H1 (cell line): Measurements from ENCODE around the gene C9orf50. TPM values are rescaled to one million over a fixed set of nuclear protein-coding genes. Genes with fewer than 3 reads are reported as not detected.

Experiments
- CTCF ChIA-PET: fragments of 300-600 bp; sonication (Branson Sonifier 250); formaldehyde crosslinking; loops from one replicate; lab custom pipeline; 2021; ENCODE audit not compliant: partially characterized antibody; lab: Charles Lee
- POLR2A ChIA-PET: fragments of 300-600 bp; sonication (Branson Sonifier 250); formaldehyde crosslinking; loops from one replicate; lab custom pipeline; 2021; ENCODE audit warnings: inconsistent platforms; ENCODE audit not compliant: partially characterized antibody; lab: Charles Lee
- DNase-seq, 2 experiments: peaks; one replicate each; pipeline versions ENCODE4 v3.0.0 to v3.0.0-alpha.2; 2010 to 2022; ENCODE audit warnings: low spot score in 2 of 2, low read depth in 1 of 2, mixed read lengths in 1 of 2
- FAIRE-seq: peaks from 2 replicates; lab custom pipeline; 2011; peaks lifted over from hg19 to GRCh38; lab: Jason Lieb, UNC
- H2AFZ ChIP-seq: 2 replicates; pipeline ENCODE4 v1.8.1; 2012; ENCODE audit warnings: low read length, inconsistent platforms
- H2AK5ac ChIP-seq: 2 replicates; pipeline ENCODE4 v1.6.1; 2013; ENCODE audit warnings: low read depth, low read length
- H2BK120ac ChIP-seq: replicated peaks from 2 replicates; pipeline ENCODE3; 2013; ENCODE audit warnings: low read depth, low read length, inconsistent platforms
- H2BK12ac ChIP-seq: 2 replicates; pipeline ENCODE4 v1.6.1; 2013; ENCODE audit warnings: low read depth, low read length
- H2BK15ac ChIP-seq: 2 replicates; pipeline ENCODE4 v1.6.1; 2013; ENCODE audit warnings: low read length
- H2BK20ac ChIP-seq: 2 replicates; pipeline ENCODE4 v1.6.1; 2013; ENCODE audit warnings: low read length
- H2BK5ac ChIP-seq: 2 replicates; pipeline ENCODE4 v1.6.1; 2013; ENCODE audit warnings: low read depth, low read length
- H3K14ac ChIP-seq: 2 replicates; pipeline ENCODE4 v1.6.1; 2013; ENCODE audit warnings: inconsistent platforms; ENCODE audit not compliant: insufficient read length
- H3K18ac ChIP-seq: 2 replicates; pipeline ENCODE4 v1.6.1; 2013; ENCODE audit warnings: low read length; ENCODE audit errors: extremely low read depth
- H3K23ac ChIP-seq: 2 replicates; pipeline ENCODE4 v1.6.1; 2013; ENCODE audit warnings: inconsistent platforms; ENCODE audit not compliant: insufficient read length
- H3K23me2 ChIP-seq: 2 replicates; pipeline ENCODE4 v1.6.1; 2013; ENCODE audit warnings: low read depth, low read length
- H3K27ac ChIP-seq: 2 replicates; pipeline ENCODE4 v1.6.1; 2011; ENCODE audit warnings: low read depth, low read length, inconsistent platforms
- H3K27me3 ChIP-seq, 4 experiments: replicated peaks in 1 of 4; 1 replicate in 1 of 4; 2 replicates in 3 of 4; pipeline versions ENCODE4 v1.6.1 to v1.8.1; 2011 to 2013; ENCODE audit warnings: low read length in 3 of 4, mild to moderate bottlenecking in 3 of 4, inconsistent platforms in 2 of 4, mixed read lengths in 2 of 4, moderate library complexity in 1 of 4; ENCODE audit not compliant: control insufficient read depth in 3 of 4, insufficient read depth in 3 of 4; ENCODE audit errors: extremely low read depth in 1 of 4
- H3K36me3 ChIP-seq, 4 experiments: 2 replicates each; pipeline versions ENCODE4 v1.6.1 to v1.8.1; 2011 to 2013; ENCODE audit warnings: mild to moderate bottlenecking in 4 of 4, low read length in 3 of 4, moderate library complexity in 2 of 4, control low read depth in 1 of 4, inconsistent platforms in 1 of 4; ENCODE audit not compliant: insufficient read depth in 4 of 4, control insufficient read depth in 2 of 4
- H3K4ac ChIP-seq: replicated peaks from 2 replicates; pipeline ENCODE3; 2013; ENCODE audit warnings: low read length, low read depth, mixed read lengths, inconsistent platforms; ENCODE audit not compliant: insufficient read length
- H3K4me1 ChIP-seq, 4 experiments: replicated peaks in 1 of 4; 1 replicate in 1 of 4; 2 replicates in 3 of 4; pipeline versions ENCODE4 v1.6.1 to v1.8.1; 2011 to 2013; ENCODE audit warnings: low read length in 3 of 4, inconsistent platforms in 2 of 4, mixed read lengths in 1 of 4; ENCODE audit not compliant: insufficient read depth in 4 of 4, control insufficient read depth in 3 of 4
- H3K4me2 ChIP-seq, 2 experiments: 2 replicates each; pipeline versions ENCODE4 v1.6.1 to v1.8.1; 2011 to 2013; ENCODE audit warnings: low read depth in 2 of 2, low read length in 2 of 2, control low read depth in 1 of 2, inconsistent platforms in 1 of 2, mild to moderate bottlenecking in 1 of 2; ENCODE audit not compliant: insufficient read depth in 1 of 2
- H3K4me3 ChIP-seq, 4 experiments: fragments of 200-600, 300-600 bp in 1 of 4; sonication (generic), shearing (Covaris generic), sonication (Bioruptor Twin) in 1 of 4; 2 replicates each; pipeline versions ENCODE4 v1.5.1 to v1.8.1; 2011 to 2016; ENCODE audit warnings: low read length in 4 of 4, low read depth in 3 of 4, control low read depth in 2 of 4, inconsistent platforms in 2 of 4, mild to moderate bottlenecking in 2 of 4, mixed read lengths in 1 of 4, moderate library complexity in 1 of 4; ENCODE audit not compliant: insufficient read depth in 2 of 4; ENCODE audit errors: extremely low read depth in 1 of 4
- H3K56ac ChIP-seq: replicated peaks from 2 replicates; pipeline ENCODE3; 2013; ENCODE audit warnings: low read depth, mild to moderate bottlenecking, mixed read lengths, low read length, inconsistent platforms; ENCODE audit not compliant: insufficient read length
- H3K79me1 ChIP-seq: 2 replicates; pipeline ENCODE4 v1.6.1; 2013; ENCODE audit warnings: low read depth, low read length, control low read depth
- H3K79me2 ChIP-seq, 2 experiments: 2 replicates each; pipeline versions ENCODE4 v1.6.1 to v1.8.1; 2012 to 2013; ENCODE audit warnings: low read length in 2 of 2, mild to moderate bottlenecking in 2 of 2, inconsistent platforms in 1 of 2; ENCODE audit not compliant: insufficient read depth in 2 of 2, control insufficient read depth in 1 of 2
- H3K9ac ChIP-seq, 4 experiments: replicated peaks in 1 of 4; 1 replicate in 1 of 4; 2 replicates in 3 of 4; pipeline versions ENCODE4 v1.6.1 to v1.8.1; 2011 to 2013; ENCODE audit warnings: low read depth in 3 of 4, low read length in 3 of 4, control low read depth in 2 of 4, mild to moderate bottlenecking in 2 of 4, moderate library complexity in 2 of 4, inconsistent platforms in 1 of 4; ENCODE audit errors: extremely low read depth in 1 of 4
- H3K9me3 ChIP-seq, 2 experiments: 2 replicates each; pipeline versions ENCODE4 v1.6.1 to v1.8.1; 2012 to 2013; ENCODE audit warnings: mild to moderate bottlenecking in 2 of 2, moderate library complexity in 2 of 2, control low read depth in 1 of 2, inconsistent platforms in 1 of 2, low read depth in 1 of 2, low read length in 1 of 2, mixed read lengths in 1 of 2; ENCODE audit not compliant: insufficient read depth in 2 of 2
- H4K20me1 ChIP-seq, 2 experiments: replicated peaks in 1 of 2; 2 replicates each; pipeline versions ENCODE3 to v1.8.1; 2011 to 2013; ENCODE audit warnings: inconsistent platforms in 2 of 2, low read length in 2 of 2, mild to moderate bottlenecking in 1 of 2; ENCODE audit not compliant: insufficient read depth in 2 of 2, control insufficient read depth in 1 of 2
- H4K5ac ChIP-seq: 2 replicates; pipeline ENCODE4 v1.6.1; 2013; ENCODE audit warnings: low read length, low read depth, mixed read lengths, inconsistent platforms; ENCODE audit not compliant: insufficient read length
- H4K8ac ChIP-seq: 2 replicates; pipeline ENCODE4 v1.8.0; 2013; ENCODE audit warnings: mild to moderate bottlenecking, moderate library complexity, low read length, inconsistent platforms; ENCODE audit not compliant: insufficient read depth; ENCODE audit errors: extremely low read depth
- H4K91ac ChIP-seq: replicated peaks from 2 replicates; pipeline ENCODE3; 2013; ENCODE audit warnings: low read length, mixed read lengths, inconsistent platforms; ENCODE audit not compliant: insufficient read length
- BACH1 ChIP-seq: IDR thresholded peaks from 2 replicates; pipeline ENCODE4 v1.6.1; 2012; ENCODE audit warnings: low read length, improper control_type of control experiment
- BCL11A ChIP-seq, 2 experiments: IDR thresholded peaks; one replicate each; pipeline ENCODE4 v1.6.1; 2011; ENCODE audit warnings: low read depth in 2 of 2, low read length in 2 of 2, mild to moderate bottlenecking in 2 of 2
- CHD1 ChIP-seq: IDR thresholded peaks from 2 replicates; pipeline ENCODE4 v1.6.1; 2012; ENCODE audit warnings: low read depth, low read length, improper control_type of control experiment
- CHD2 ChIP-seq: IDR thresholded peaks from 2 replicates; pipeline ENCODE4 v1.6.1; 2012; ENCODE audit warnings: low read length, improper control_type of control experiment
- GTF2F1 ChIP-seq: IDR thresholded peaks from 2 replicates; pipeline ENCODE4 v1.6.1; 2012; ENCODE audit warnings: low read depth, low read length, improper control_type of control experiment, borderline replicate concordance
- NANOG ChIP-seq: IDR thresholded peaks from 2 replicates; pipeline ENCODE4 v1.6.1; 2011; ENCODE audit warnings: low read length, low read depth, mild to moderate bottlenecking, inconsistent platforms; ENCODE audit not compliant: insufficient read depth, poor library complexity, severe bottlenecking
- NRF1 ChIP-seq: IDR thresholded peaks from 2 replicates; pipeline ENCODE4 v1.6.1; 2011; ENCODE audit warnings: mild to moderate bottlenecking, low read depth, low read length, improper control_type of control experiment
- RBBP5 ChIP-seq: IDR thresholded peaks from 2 replicates; pipeline ENCODE4 v1.7.1; 2012; ENCODE audit warnings: low read depth, mild to moderate bottlenecking, inconsistent platforms, low read length, moderate library complexity, borderline replicate concordance
- SP4 ChIP-seq: IDR thresholded peaks from 2 replicates; pipeline ENCODE4 v1.6.1; 2012; ENCODE audit warnings: low read length, inconsistent platforms
- TEAD4 ChIP-seq: IDR thresholded peaks from 2 replicates; pipeline ENCODE4 v1.6.1; 2012; ENCODE audit warnings: low read depth, low read length, inconsistent platforms, mixed read lengths
- YY1 ChIP-seq: IDR thresholded peaks from 2 replicates; pipeline ENCODE4 v1.6.1; 2011; ENCODE audit warnings: low read depth, mild to moderate bottlenecking, low read length
- ZNF274 ChIP-seq: IDR thresholded peaks from 2 replicates; pipeline ENCODE4 v1.7.0; 2012; ENCODE audit warnings: low read length, borderline replicate concordance; ENCODE audit errors: extremely low read depth
- WGBS, 2 experiments: shearing (Covaris generic) in 1 of 2; methylation state at CpG; one replicate each; pipeline versions ENCODE4 v1.1.6 to v1.1.7; 2013 to 2015; ENCODE audit warnings: low lambda C conversion rate in 2 of 2, mixed read lengths in 2 of 2, inconsistent platforms in 1 of 2, low coverage in 1 of 2, missing lambda C conversion rate in 1 of 2; ENCODE audit not compliant: insufficient replicate concordance in 2 of 2, insufficient coverage in 1 of 2, insufficient read length in 1 of 2; ENCODE audit errors: extremely low coverage in 1 of 2, missing lambda C conversion rate in 1 of 2; 5-methylcytosine and 5-hydroxymethylcytosine counted together
- polyA plus RNA-seq, 7 experiments: library from polyadenylated mRNA; depleted of rRNA in 3 of 7; stranded (reverse) in 5 of 7; unstranded in 2 of 7; fragments of >200 nt in 5 of 7; fragments of 200-250 nt in 2 of 7; gene quantifications; 1 replicate in 5 of 7; 2 replicates in 1 of 7; 4 replicates in 1 of 7; pipeline versions ENCODE4 v1.2.1 to v1.2.3, GENCODE V29; 2011 to 2013; ENCODE audit warnings: missing spikeins in 2 of 7, mixed read lengths in 2 of 7
- total RNA-seq: library from RNA; stranded (reverse); fragmentation: NEBNext Ultra II Directional; extraction: Animal tissue kit (Norgen Biotek cat#: 25700); gene quantifications from 2 replicates; pipeline ENCODE4 v1.2.1, GENCODE V29; 2021

Gene C9orf50
- total and polyA plus RNA-seq, 2 of the 8 experiments (the other 6 are each of a cell fraction or from before 2014, with no cell fraction given): not detected

DNA sequence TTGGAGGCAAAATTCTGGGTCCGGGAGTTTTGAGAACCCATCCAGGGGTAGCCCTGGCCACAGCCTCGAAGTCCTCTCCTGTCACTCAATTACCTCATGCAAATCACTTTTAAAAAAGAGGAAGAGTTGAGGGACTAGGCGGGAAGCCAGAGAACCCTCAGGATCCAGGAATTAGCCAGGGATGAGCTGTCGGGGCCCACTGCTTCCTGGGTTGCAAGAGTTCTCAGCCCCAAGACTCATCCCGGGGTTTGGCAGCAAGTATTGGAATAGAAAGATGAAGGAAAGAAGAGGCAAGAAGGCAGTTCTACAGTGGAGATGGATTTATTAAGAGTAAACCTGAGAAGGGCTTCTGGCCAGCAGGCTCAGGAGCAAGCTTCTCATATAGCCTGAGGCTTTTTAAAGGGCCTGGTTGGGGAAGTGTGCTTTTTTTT, 25.6 kb downstream of the C9orf50 start:
- peaks cover 11% of the 10 kb centered on the region; the same call in 1 of the 2 replicates for H3K23me2 ChIP-seq
- no peak overlapping the region for H4K91ac ChIP-seq
- DNase-seq (no peak), FAIRE-seq (no peak)
- no peak overlapping the region for H3K4me3 ChIP-seq
- H2AK5ac ChIP-seq: no peak overlapping the region
- no peak overlapping the region for H2BK5ac ChIP-seq
- H2BK120ac ChIP-seq: no peak overlapping the region
- H2BK12ac ChIP-seq: no peak overlapping the region
- H3K36me3 ChIP-seq: no peaks in the 10 kb centered on the region
- no peak overlapping the region for H4K5ac ChIP-seq
- no peaks in the 10 kb centered on the region for H3K79me2 ChIP-seq
- H3K4ac ChIP-seq: no peak overlapping the region
- H3K9me3 ChIP-seq: no peaks in the 10 kb centered on the region
- ChIA-PET POLR2A (no interaction called here), CTCF (interaction anchor here (1.4 to 3.6 kb wide), 10 partner anchors 11 to 463 kb away, joined by 4 to 12 read pairs (median 4); no protein-coding TSS in a partner anchor)
- peaks cover 0 to 24% (median 16%) of the 10 kb centered on the region in 4 experiments; a peak in 6 of 7 replicates for H3K27me3 ChIP-seq
- H4K20me1 ChIP-seq: no peaks in the 10 kb centered on the region
- H2BK15ac ChIP-seq: no peak overlapping the region
- no peaks in the 10 kb centered on the region for H3K79me1 ChIP-seq
- H3K56ac ChIP-seq: no peak overlapping the region
- no peak overlapping the region for H3K23ac ChIP-seq
- no peak overlapping the region for H3K14ac ChIP-seq
- no peak overlapping the region for H2BK20ac ChIP-seq
- H2AFZ ChIP-seq: no peak overlapping the region
- H3K18ac ChIP-seq: no peak overlapping the region
- 80% methylated on average over 5 of the region's 5 CpGs; no CpG with 5 or more reads in 1 of the 2 experiments for WGBS, 2 experiments
- H3K27ac ChIP-seq: no peak overlapping the region
- H3K4me2 ChIP-seq: no peak overlapping the region
- peaks cover 0 to 26% (median 16%) of the 10 kb centered on the region in 4 experiments; a peak in 6 of 7 replicates for H3K4me1 ChIP-seq
- H4K8ac ChIP-seq: no peak overlapping the region
- no peak overlapping the region for H3K9ac ChIP-seq
- TF ChIP-seq BCL11A (IDR thresholded peaks at IDR 0.05; ENCODE audit: low read depth in 2 of 2, low read length in 2 of 2) (no peak), SP4 (no peak), RBBP5 (no peak), GTF2F1 (no peak), CHD2 (no peak), ZNF274 (no peak), NANOG (no peak), BACH1 (no peak), YY1 (no peak), TEAD4 (no peak), CHD1 (no peak), NRF1 (no peak)
